DND-41 (cell line): ENCODE results near the gene COX15.

ENCODE experiments used
- ATAC-seq: fragments of 200-7000 bp; cut with Tn5 transposase; 3 replicates; pipeline ENCODE4 v1.9.1; 2021; ENCODE audit warnings: low read depth; ENCODE audit not compliant: insufficient read depth
- DNase-seq: peaks from one replicate; pipeline ENCODE4 v3.0.0-alpha.2; 2020
- H2AFZ ChIP-seq: 2 replicates; pipeline ENCODE4 v1.6.0; 2012; ENCODE audit warnings: low read depth, low read length
- H3K27ac ChIP-seq: 2 replicates; pipeline ENCODE4 v1.5.1; 2012; ENCODE audit warnings: low read length, inconsistent platforms
- H3K27me3 ChIP-seq: fragments of 200-600 bp; sonication (generic); 2 replicates; pipeline ENCODE4 v1.6.0; 2012; ENCODE audit warnings: low read length, mild to moderate bottlenecking, inconsistent platforms; ENCODE audit not compliant: insufficient read depth, poor library complexity
- H3K36me3 ChIP-seq: 2 replicates; pipeline ENCODE4 v1.5.1; 2012; ENCODE audit warnings: low read length, inconsistent platforms; ENCODE audit not compliant: insufficient read depth
- H3K4me1 ChIP-seq: 2 replicates; pipeline ENCODE4 v1.5.1; 2012; ENCODE audit warnings: mild to moderate bottlenecking, low read length; ENCODE audit not compliant: insufficient read depth
- H3K4me2 ChIP-seq: 2 replicates; pipeline ENCODE4 v1.6.0; 2012; ENCODE audit warnings: mild to moderate bottlenecking, moderate library complexity, low read length, inconsistent platforms; ENCODE audit not compliant: insufficient read depth
- H3K4me3 ChIP-seq, 2 experiments: fragments of 200-600 bp in 1 of 2; shearing (Covaris generic) in 1 of 2; 2 replicates each; pipeline ENCODE4 v1.5.1; 2012 to 2016; ENCODE audit warnings: inconsistent platforms in 2 of 2, low read length in 2 of 2, mild to moderate bottlenecking in 2 of 2, low read depth in 1 of 2, moderate library complexity in 1 of 2
- H3K79me2 ChIP-seq: 2 replicates; pipeline ENCODE4 v1.6.0; 2012; ENCODE audit warnings: low read length, inconsistent platforms; ENCODE audit not compliant: insufficient read depth
- H3K9ac ChIP-seq: 2 replicates; pipeline ENCODE4 v1.6.0; 2012; ENCODE audit warnings: low read depth, mild to moderate bottlenecking, inconsistent platforms, low read length, moderate library complexity
- H3K9me3 ChIP-seq: 2 replicates; pipeline ENCODE4 v1.5.1; 2012; ENCODE audit warnings: low read length, moderate library complexity, mild to moderate bottlenecking, inconsistent platforms; ENCODE audit not compliant: insufficient read depth, severe bottlenecking
- H4K20me1 ChIP-seq: 2 replicates; pipeline ENCODE4 v1.6.0; 2012; ENCODE audit warnings: low read length; ENCODE audit not compliant: insufficient read depth
- EZH2 ChIP-seq: IDR thresholded peaks from 3 replicates; pipeline ENCODE4 v1.6.1; 2012; ENCODE audit warnings: borderline replicate concordance, low read depth, mild to moderate bottlenecking, moderate library complexity, low read length, inconsistent platforms; ENCODE audit not compliant: severe bottlenecking
- TF ChIP-seq, protein P1 (sequence below): IDR thresholded peaks from 2 replicates; pipeline ENCODE4 v1.5.1; 2012; ENCODE audit warnings: borderline replicate concordance, low read length, moderate library complexity, mild to moderate bottlenecking; ENCODE audit not compliant: poor library complexity, severe bottlenecking; ENCODE audit errors: extremely low read depth

The COX15 gene

DNA sequence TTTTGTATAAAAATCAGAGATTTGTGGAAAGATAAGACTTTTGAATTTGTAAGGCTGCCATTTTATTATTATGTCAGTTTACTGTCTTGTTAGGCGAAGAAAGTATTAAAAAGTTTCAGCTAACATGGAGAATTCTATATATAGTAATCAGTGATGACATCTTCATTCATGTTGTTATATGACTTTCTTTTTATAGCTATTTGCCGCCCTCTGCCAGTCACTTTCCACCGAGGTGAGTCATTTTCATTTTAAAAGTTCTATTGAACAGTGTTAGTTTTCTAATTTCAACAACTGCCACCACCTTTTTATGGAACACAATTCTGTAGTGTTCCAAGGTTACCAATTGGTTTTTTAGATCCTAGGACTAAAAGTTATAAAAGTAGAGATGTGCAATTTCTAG lies 11.9 kb upstream of the COX15 start:
- Histone ChIP-seq H3K4me2 (no peak overlapping the region), H3K27ac (no peak overlapping the region), H3K9me3 (peaks cover 18% of the 10 kb centered on the region), H3K9ac (no peak overlapping the region), H3K36me3 (peaks cover 90% of the 10 kb centered on the region), H2AFZ (no peak overlapping the region), H4K20me1 (no peaks in the 10 kb centered on the region), H3K4me1 (no peaks in the 10 kb centered on the region), H3K27me3 (no peaks in the 10 kb centered on the region), H3K79me2 (peaks cover 9% of the 10 kb centered on the region; the same call in 1 of the 2 replicates), H3K4me3 (no peak overlapping the region)
- no peak for ATAC-seq
- TF ChIP-seq EZH2, result no peak
- TF ChIP-seq, protein P1, sequence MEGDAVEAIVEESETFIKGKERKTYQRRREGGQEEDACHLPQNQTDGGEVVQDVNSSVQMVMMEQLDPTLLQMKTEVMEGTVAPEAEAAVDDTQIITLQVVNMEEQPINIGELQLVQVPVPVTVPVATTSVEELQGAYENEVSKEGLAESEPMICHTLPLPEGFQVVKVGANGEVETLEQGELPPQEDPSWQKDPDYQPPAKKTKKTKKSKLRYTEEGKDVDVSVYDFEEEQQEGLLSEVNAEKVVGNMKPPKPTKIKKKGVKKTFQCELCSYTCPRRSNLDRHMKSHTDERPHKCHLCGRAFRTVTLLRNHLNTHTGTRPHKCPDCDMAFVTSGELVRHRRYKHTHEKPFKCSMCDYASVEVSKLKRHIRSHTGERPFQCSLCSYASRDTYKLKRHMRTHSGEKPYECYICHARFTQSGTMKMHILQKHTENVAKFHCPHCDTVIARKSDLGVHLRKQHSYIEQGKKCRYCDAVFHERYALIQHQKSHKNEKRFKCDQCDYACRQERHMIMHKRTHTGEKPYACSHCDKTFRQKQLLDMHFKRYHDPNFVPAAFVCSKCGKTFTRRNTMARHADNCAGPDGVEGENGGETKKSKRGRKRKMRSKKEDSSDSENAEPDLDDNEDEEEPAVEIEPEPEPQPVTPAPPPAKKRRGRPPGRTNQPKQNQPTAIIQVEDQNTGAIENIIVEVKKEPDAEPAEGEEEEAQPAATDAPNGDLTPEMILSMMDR, result no peak
- no peak for DNase-seq

DNA sequence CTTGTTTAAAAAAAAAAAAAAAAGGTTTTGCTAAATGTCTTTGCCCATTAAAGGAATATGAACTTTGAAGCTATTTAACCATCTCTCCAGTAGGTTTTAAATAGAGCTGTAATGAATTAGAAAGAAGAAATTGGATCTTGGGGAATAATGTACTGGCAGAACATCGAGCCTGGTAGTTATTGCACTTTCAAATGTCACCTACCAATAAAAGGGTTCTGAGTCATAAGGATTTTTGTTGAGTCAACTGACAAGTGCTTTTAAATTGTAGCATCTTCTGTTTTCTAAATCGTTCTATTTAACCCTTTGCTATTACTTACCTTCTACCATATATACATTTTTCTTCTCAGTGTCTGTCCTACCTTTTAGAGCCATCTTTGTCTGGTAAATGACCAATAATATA lies 10.8 kb upstream of the COX15 start:
- Histone ChIP-seq H3K27ac (no peak overlapping the region), H4K20me1 (no peaks in the 10 kb centered on the region), H3K4me3 (no peak overlapping the region), H3K79me2 (peaks cover 9% of the 10 kb centered on the region; the same call in 1 of the 2 replicates), H3K9ac (no peak overlapping the region), H3K4me2 (no peak overlapping the region), H3K27me3 (no peaks in the 10 kb centered on the region), H3K9me3 (peaks cover 23% of the 10 kb centered on the region), H2AFZ (no peak overlapping the region), H3K4me1 (no peaks in the 10 kb centered on the region), H3K36me3 (peaks cover 88% of the 10 kb centered on the region)
- TF ChIP-seq, protein P1, result no peak
- TF ChIP-seq EZH2, result no peak
- DNase-seq (no peak), ATAC-seq (no peak)

DNA sequence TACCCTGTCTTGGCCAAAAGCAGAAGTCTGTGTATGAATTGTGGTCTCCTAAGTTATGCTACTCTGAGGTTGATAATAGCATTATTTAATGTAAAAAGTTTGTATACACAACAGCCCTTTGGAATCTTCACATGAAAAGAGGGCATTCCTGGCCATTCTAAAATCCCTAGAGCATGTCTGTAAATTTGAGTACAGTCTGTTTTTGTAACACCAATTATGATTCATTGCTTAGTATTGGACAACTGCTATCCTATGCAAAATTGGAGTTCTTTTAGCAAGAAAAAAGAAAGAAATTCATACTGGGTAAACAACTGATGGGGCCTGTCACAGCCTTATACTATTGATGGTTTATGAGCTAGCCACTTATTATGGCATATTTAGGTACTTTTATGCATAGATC lies 10.3 kb upstream of the COX15 start:
- H3K4me2 ChIP-seq, result no peak overlapping the region
- no peak for DNase-seq
- H3K27ac ChIP-seq, result no peak overlapping the region
- H3K27me3 ChIP-seq, result no peaks in the 10 kb centered on the region
- no peaks in the 10 kb centered on the region for H3K4me1 ChIP-seq
- TF ChIP-seq, protein P1, result no peak
- TF ChIP-seq EZH2, result no peak
- no peak overlapping the region for H3K4me3 ChIP-seq
- H4K20me1 ChIP-seq, result no peaks in the 10 kb centered on the region
- H3K36me3 ChIP-seq, result peaks cover 88% of the 10 kb centered on the region
- ATAC-seq, result no peak
- H2AFZ ChIP-seq, result no peak overlapping the region
- no peak overlapping the region for H3K9ac ChIP-seq
- peaks cover 9% of the 10 kb centered on the region; the same call in 1 of the 2 replicates for H3K79me2 ChIP-seq
- peaks cover 23% of the 10 kb centered on the region for H3K9me3 ChIP-seq

DNA sequence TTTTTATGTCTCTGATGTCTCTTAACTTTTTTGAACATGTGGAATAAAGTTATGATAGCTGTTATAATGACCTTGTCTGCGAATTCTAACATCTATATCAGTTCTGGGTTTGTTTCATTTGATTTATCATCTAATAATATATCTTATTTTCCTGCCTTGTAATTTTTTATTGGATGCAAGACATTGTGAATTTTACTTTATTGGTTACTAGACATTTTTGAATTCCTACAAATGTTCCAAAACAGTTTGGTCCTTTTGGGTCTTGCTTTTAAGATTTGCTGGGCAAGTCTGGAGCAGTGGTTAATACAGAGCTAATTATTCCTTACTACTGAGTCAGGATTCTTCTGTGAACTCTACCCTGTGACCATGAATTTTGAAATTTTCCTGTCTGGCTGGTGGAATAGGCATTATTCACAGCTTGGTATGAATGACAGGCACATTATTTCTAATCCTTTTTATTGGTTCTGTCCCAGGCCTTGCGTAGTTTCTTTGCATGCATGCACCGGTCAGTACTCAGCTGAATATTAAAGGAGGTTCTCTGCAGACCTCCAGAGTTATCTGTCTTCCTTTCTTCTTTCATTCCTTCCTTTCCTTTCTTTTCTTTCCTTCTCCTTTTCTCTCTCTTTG lies 9.1 kb upstream of the COX15 start:
- Histone ChIP-seq H4K20me1 (no peaks in the 10 kb centered on the region), H3K9ac (no peak overlapping the region), H3K27ac (no peak overlapping the region), H3K36me3 (peaks cover 92% of the 10 kb centered on the region), H3K9me3 (peaks cover 23% of the 10 kb centered on the region), H3K27me3 (no peaks in the 10 kb centered on the region), H3K4me3 (no peak overlapping the region), H3K79me2 (peaks cover 11% of the 10 kb centered on the region; the same call in 1 of the 2 replicates), H3K4me2 (no peak overlapping the region), H2AFZ (no peak overlapping the region), H3K4me1 (no peaks in the 10 kb centered on the region)
- ATAC-seq (no peak), DNase-seq (no peak)
- TF ChIP-seq, protein P1, result no peak
- no peak for TF ChIP-seq EZH2
